Body of pancreas (tissue), 4 donors: ENCODE measurements around the gene LRP8. TPM values are rescaled to one million over a fixed set of nuclear protein-coding genes. Genes with fewer than 3 reads are reported as not detected.

Experiments used
- ATAC-seq: fragments of 150-250 bp; one replicate; pipeline ENCODE4 v1.9.1; 2016
- DNase-seq, 4 donors: peaks; one replicate each; pipeline ENCODE4 v3.0.0-alpha.2; 2019
- H3K27ac ChIP-seq, 4 donors: fragments of 200-600 bp; sonication (generic); 1 replicate in 3 of 4; 2 replicates in 1 of 4; pipeline versions ENCODE4 v1.5.1 to v1.6.1; 2016 to 2019; ENCODE audit warnings: mild to moderate bottlenecking in 1 of 4, mixed read lengths in 1 of 4, moderate library complexity in 1 of 4
- H3K27me3 ChIP-seq, 2 donors: fragments of 200-600 bp; sonication (generic); one replicate each; pipeline ENCODE4 v1.6.0; 2016; ENCODE audit warnings: mild to moderate bottlenecking in 1 of 2
- H3K36me3 ChIP-seq, 2 donors: fragments of 200-600 bp; sonication (generic); replicated peaks in 1 of 2; 2 replicates each; pipeline ENCODE4 v1.5.1; 2016; ENCODE audit warnings: low read depth in 2 of 2; ENCODE audit not compliant: insufficient read depth in 1 of 2
- H3K4me1 ChIP-seq: fragments of 200-600 bp; sonication (generic); one replicate; pipeline ENCODE4 v1.6.0; 2016
- H3K4me3 ChIP-seq, 2 donors: fragments of 200-600 bp; sonication (generic); 1 replicate in 1 of 2; 2 replicates in 1 of 2; pipeline ENCODE4 v1.5.1; 2016 to 2019
- H3K9me3 ChIP-seq, 3 donors: fragments of 200-600 bp; sonication (generic); 1 replicate in 2 of 3; 2 replicates in 1 of 3; pipeline ENCODE4 v1.5.1; 2016
- CTCF ChIP-seq, 7 experiments: fragments of 450-650 bp in 4 of 7; fragments of 200-600 bp in 3 of 7; sonication (generic) in 3 of 7; IDR thresholded peaks; one replicate each; pipeline ENCODE4 v1.5.1; 2016 to 2019; ENCODE audit warnings: antibody characterized with exemption in 7 of 7
- POLR2A ChIP-seq, 3 donors: fragments of 450-650 bp; IDR thresholded peaks; one replicate each; pipeline ENCODE4 v1.6.1; 2016; ENCODE audit warnings: antibody characterized with exemption in 3 of 3, mild to moderate bottlenecking in 2 of 3
- WGBS, 2 donors: methylation state at CpG; one replicate each; pipeline ENCODE4 v1.1.5; 2017; 5-methylcytosine and 5-hydroxymethylcytosine counted together
- intact Hi-C: fragments of 100-400 bp; cut with DNase I; formaldehyde crosslinking; loops from one replicate; pipeline ENCODE4 v1.15.1; 2023
- total RNA-seq, 2 donors: library from RNA; depleted of rRNA; stranded (reverse); fragments of >200 nt; gene quantifications; one replicate each; pipeline ENCODE4 v1.1.0, GENCODE V29; 2016

LRP8 gene
- total RNA-seq, 2 donors from 2014 or later = 1.3 to 4.2 TPM

- WGBS, 2 donors = 6 to 7% methylated on average over 27 to 64 of the region's 64 CpGs
- Histone ChIP-seq H3K4me1 (peaks cover 24% of the 10 kb centered on the region), H3K36me3 (peaks cover 0 to 9% of the 10 kb centered on the region in 2 donors), H3K27ac (peak within 1 kb of the TSS; percentile 42 to 78 (median 66)), H3K9me3 (no peaks in the 10 kb centered on the region), H3K4me3 (peak within 1 kb of the TSS; percentile 49 to 88), H3K27me3 (no peaks in the 10 kb centered on the region)
- ATAC-seq (peak; percentile 98), DNase-seq (peak; percentile 93 to 95 (median 93))
- intact Hi-C loops = no loop called here
- TF ChIP-seq CTCF (IDR thresholded peaks at IDR 0.05) = no peak
- peak; percentile 62 to 87 (median 82) for TF ChIP-seq POLR2A (IDR thresholded peaks at IDR 0.05)
Measured at GRCh38 chr1:53238197-53239155, 89.4 kb downstream of the LRP8 start, which contains the start of gene MAGOH. MAGOH (minus strand) TSS chr1:53238518; CDS start chr1:53238448, 70 bp downstream.

GRCh38 chr1:53237638-53238037 is 90.2 kb downstream of the LRP8 start:
- ATAC-seq (no peak), DNase-seq (no peak)
- H3K9me3 ChIP-seq = no peaks in the 10 kb centered on the region
- 13 to 29% methylated on average over 6 to 8 of the region's 8 CpGs for WGBS, 2 donors
- H3K27ac ChIP-seq = peak overlapping the region in 3 of 4 donors; percentile 55 to 78 (median 77)
- TF ChIP-seq CTCF (IDR thresholded peaks at IDR 0.05) = no peak
- no peak for TF ChIP-seq POLR2A (IDR thresholded peaks at IDR 0.05)
- no peaks in the 10 kb centered on the region for H3K27me3 ChIP-seq
- H3K36me3 ChIP-seq = peaks cover 0 to 12% of the 10 kb centered on the region in 2 donors
- peak overlapping the region; percentile 49 to 88 for H3K4me3 ChIP-seq
- H3K4me1 ChIP-seq = peaks cover 24% of the 10 kb centered on the region
- intact Hi-C loops = no loop called here

GRCh38 chr1:53220962-53221286 is 106.9 kb downstream of the LRP8 start:
- DNase-seq (no peak), ATAC-seq (no peak)
- Histone ChIP-seq H3K27ac (peak overlapping the region; percentile 87 to 97 (median 95)), H3K4me1 (peaks cover 20% of the 10 kb centered on the region), H3K9me3 (no peaks in the 10 kb centered on the region), H3K27me3 (no peaks in the 10 kb centered on the region), H3K4me3 (peak overlapping the region in 1 of 2 donors; percentile 35), H3K36me3 (no peaks in the 10 kb centered on the region)
- TF ChIP-seq POLR2A (IDR thresholded peaks at IDR 0.05) (no peak), CTCF (IDR thresholded peaks at IDR 0.05) (no peak)
- intact Hi-C loops = no loop called here
- 16 to 26% methylated on average over 3 of the region's 3 CpGs for WGBS, 2 donors

GRCh38 chr1:53220171-53220961 is 107.5 kb downstream of the LRP8 start, which contains the start of gene CZIB:
CZIB (minus strand) TSS chr1:53220634; CDS start chr1:53220575, 59 bp downstream.
- 0% methylated on average over 15 to 59 of the region's 61 CpGs for WGBS, 2 donors
- peak; percentile 97 for ATAC-seq
- intact Hi-C loops = no loop called here
- peak; percentile 90 to 97 (median 95) for TF ChIP-seq POLR2A (IDR thresholded peaks at IDR 0.05)
- TF ChIP-seq CTCF (IDR thresholded peaks at IDR 0.05) = no peak
- peak within 1 kb of the TSS; percentile 87 to 97 (median 95) for H3K27ac ChIP-seq
- peaks cover 20% of the 10 kb centered on the region for H3K4me1 ChIP-seq
- DNase-seq = peak; percentile 94 to 95 (median 95)
- H3K9me3 ChIP-seq = no peaks in the 10 kb centered on the region
- no peaks in the 10 kb centered on the region for H3K27me3 ChIP-seq
- peak within 1 kb of the TSS; percentile 35 to 69 for H3K4me3 ChIP-seq
- H3K36me3 ChIP-seq = no peaks in the 10 kb centered on the region
